ENCODE results near the gene TNP2.

The TNP2 gene

GRCh38 chr16:11276896-11277593 lies 7.9 kb upstream of the TNP2 start:
- no peak for DNase-seq

- no peak for DNase-seq
These were observed 7.2 kb upstream of the TNP2 start, which contains the start of gene PRM2 for GRCh38 chr16:11276143-11276895. Gene PRM2, minus strand, starts transcription at chr16:11276480. Its CDS starts 110 bp downstream, at chr16:11276370.

GRCh38 chr16:11274964-11275363 lies 5.8 kb upstream of the TNP2 start:
- no peak for DNase-seq

- no peak for DNase-seq
These were observed 4.7 kb upstream of the TNP2 start for GRCh38 chr16:11273721-11274324.

GRCh38 chr16:11272921-11273720 lies 4.0 kb upstream of the TNP2 start, which contains the start of gene PRM3:
Gene PRM3, minus strand, starts transcription at chr16:11273629. Its CDS starts 34 bp downstream, at chr16:11273595.
- no peak for DNase-seq

- DNase-seq: no peak
These were observed 3.4 kb upstream of the TNP2 start for GRCh38 chr16:11272484-11272883.

GRCh38 chr16:11271610-11272009 lies 2.5 kb upstream of the TNP2 start:
- no peak for DNase-seq

- DNase-seq: no peak
These were observed 1.6 kb upstream of the TNP2 start for GRCh38 chr16:11270602-11271162.

- DNase-seq: no peak
These were observed 4.0 kb downstream of the TNP2 start for GRCh38 chr16:11265124-11265523.

- no peak for DNase-seq
These were observed 4.8 kb downstream of the TNP2 start for GRCh38 chr16:11264155-11264832.

GRCh38 chr16:11263737-11264136 lies 5.4 kb downstream of the TNP2 start:
- no peak for DNase-seq

- DNase-seq: no peak
These were observed 6.2 kb downstream of the TNP2 start for GRCh38 chr16:11262915-11263314.

GRCh38 chr16:11260596-11260966 lies 8.5 kb downstream of the TNP2 start:
- DNase-seq: no peak

GRCh38 chr16:11259655-11260595 lies 9.2 kb downstream of the TNP2 start:
- DNase-seq: no peak

GRCh38 chr16:11258553-11259492 lies 10.3 kb downstream of the TNP2 start:
- DNase-seq: no peak

- no peak for DNase-seq
These were observed 11.8 kb downstream of the TNP2 start for GRCh38 chr16:11257131-11257938.

- no peak for DNase-seq
These were observed 12.4 kb downstream of the TNP2 start for GRCh38 chr16:11256661-11257130.

All from activated gamma-delta T cell (primary cell).